Activated CD8-positive, alpha-beta T cell treated with anti-CD3 and anti-CD28 coated beads, Interleukin-2, amount 10 ng/mL, durations not matched to agents 7 days and 5 days (primary cell): ENCODE results near the gene ATXN10. TPM values are rescaled to one million over a fixed set of nuclear protein-coding genes. Genes with fewer than 3 reads are reported as not detected.
"Not testable (repeated sequence)": the region's sequence is repeated elsewhere in the genome, so short reads cannot be mapped to it uniquely, and the experiment has no call there.

Experiments used
- ATAC-seq: fragments of 150-1000 bp; cut with Tn5 transposase; one replicate; pipeline ENCODE4 v1.10.0; 2021; ENCODE audit warnings: moderate library complexity
- CTCF ChIA-PET: fragments of 350-600 bp; sonication (Branson Sonifier 250); formaldehyde crosslinking; loops from one replicate; lab custom pipeline; 2021; ENCODE audit warnings: antibody characterized with exemption; lab: Charles Lee
- POLR2A ChIA-PET: fragments of 350-600 bp; sonication (Branson Sonifier 250); formaldehyde crosslinking; loops from one replicate; lab custom pipeline; 2021; ENCODE audit warnings: antibody characterized with exemption; lab: Charles Lee
- DNase-seq: peaks from one replicate; pipeline ENCODE4 v3.0.0-alpha.2; 2020
- H3K27ac Mint-ChIP-seq: one replicate; pipeline ENCODE4 v1.8.0; 2021; ENCODE audit warnings: mild to moderate bottlenecking, mixed read lengths
- H3K27me3 Mint-ChIP-seq: one replicate; pipeline ENCODE4 v1.8.0; 2021; ENCODE audit warnings: low read depth, mixed read lengths
- H3K36me3 Mint-ChIP-seq: one replicate; pipeline ENCODE4 v1.8.0; 2021; ENCODE audit warnings: low read depth, mixed read lengths
- H3K4me1 Mint-ChIP-seq: one replicate; pipeline ENCODE4 v1.8.0; 2021; ENCODE audit warnings: low read depth, mixed read lengths
- H3K4me3 Mint-ChIP-seq: one replicate; pipeline ENCODE4 v1.8.0; 2021; ENCODE audit warnings: mild to moderate bottlenecking, mixed read lengths
- H3K9me3 Mint-ChIP-seq: one replicate; pipeline ENCODE4 v1.8.0; 2022; ENCODE audit warnings: mixed read lengths; ENCODE audit not compliant: insufficient read depth
- total RNA-seq, 2 experiments: library from RNA; stranded (reverse); gene quantifications; one replicate each; pipeline ENCODE4 v1.2.3, GENCODE V29; 2021

ATXN10 gene
- total RNA-seq, 2 experiments from 2014 or later, result 106 to 114 TPM

DNA sequence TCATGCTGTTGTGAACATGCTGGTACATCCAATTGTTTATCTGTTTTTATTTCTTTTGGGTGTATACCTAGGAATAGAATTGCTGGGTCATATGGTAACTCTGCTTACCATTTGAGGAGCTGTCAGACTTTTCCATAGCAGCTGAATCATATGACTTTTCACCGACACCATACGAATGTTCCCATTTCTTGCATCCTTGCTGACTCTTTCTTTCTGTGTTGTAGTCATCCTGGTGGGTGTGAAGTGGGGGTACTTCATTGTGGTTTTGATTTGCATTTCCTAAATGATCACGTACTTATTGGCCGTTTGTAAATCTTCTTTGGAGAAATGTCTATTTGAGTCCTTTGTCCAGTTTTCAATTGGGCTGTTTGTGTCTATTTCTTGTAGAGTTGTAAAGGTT lies 26.5 kb downstream of the ATXN10 start:
- no peaks in the 10 kb centered on the region for H3K27me3 Mint-ChIP-seq

DNA sequence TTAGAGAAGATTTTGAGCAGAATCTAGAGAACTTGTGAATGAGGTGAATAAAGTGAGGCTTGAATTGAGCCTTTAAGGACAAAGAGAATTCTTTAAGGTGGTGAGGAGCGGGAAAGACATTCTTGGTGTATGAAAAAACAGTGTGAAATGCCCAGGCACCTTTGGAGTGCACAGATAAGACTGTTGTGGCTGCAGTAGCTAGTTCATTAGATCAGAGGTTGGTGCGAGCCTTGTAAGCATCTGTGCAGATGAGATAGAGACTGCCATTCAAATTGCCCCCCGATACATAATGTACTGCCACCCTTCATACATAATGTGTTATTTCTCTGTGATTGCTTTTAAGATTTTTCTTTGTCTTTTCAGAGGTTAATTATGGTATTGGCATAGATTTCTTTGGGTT lies 31.3 kb downstream of the ATXN10 start:
- ChIA-PET CTCF (no interaction called here), POLR2A (no interaction called here)
- H3K27ac Mint-ChIP-seq, result no peak overlapping the region
- no peaks in the 10 kb centered on the region for H3K9me3 Mint-ChIP-seq
- H3K27me3 Mint-ChIP-seq, result no peaks in the 10 kb centered on the region
- peaks cover 2% of the 10 kb centered on the region for H3K4me1 Mint-ChIP-seq
- ATAC-seq (no peak), DNase-seq (no peak)
- H3K36me3 Mint-ChIP-seq, result peaks cover 33% of the 10 kb centered on the region
- H3K4me3 Mint-ChIP-seq, result no peak overlapping the region

More for the DNA sequence above, 26.5 kb downstream of the ATXN10 start:
- Mint-ChIP-seq H3K4me1 (no peaks in the 10 kb centered on the region), H3K9me3 (no peaks in the 10 kb centered on the region), H3K27ac (no peak overlapping the region), H3K4me3 (no peak overlapping the region), H3K36me3 (peaks cover 29% of the 10 kb centered on the region)
- DNase-seq (no peak), ATAC-seq (no peak)
- POLR2A ChIA-PET, result no interaction called here
- CTCF ChIA-PET, result no interaction called here

GRCh38 chr22:45703758-45704157 lies 32.1 kb downstream of the ATXN10 start:
- Mint-ChIP-seq H3K27ac (no peak overlapping the region), H3K27me3 (no peaks in the 10 kb centered on the region), H3K36me3 (peaks cover 36% of the 10 kb centered on the region), H3K4me1 (peaks cover 6% of the 10 kb centered on the region), H3K9me3 (no peaks in the 10 kb centered on the region), H3K4me3 (no peak overlapping the region)
- ChIA-PET POLR2A (no interaction called here), CTCF (no interaction called here)
- DNase-seq (no peak), ATAC-seq (no peak)

GRCh38 chr22:45704648-45705047 lies 33.0 kb downstream of the ATXN10 start:
- no peak overlapping the region for H3K27ac Mint-ChIP-seq
- peaks cover 38% of the 10 kb centered on the region for H3K36me3 Mint-ChIP-seq
- H3K4me1 Mint-ChIP-seq, result peaks cover 14% of the 10 kb centered on the region
- DNase-seq (no peak), ATAC-seq (no peak)
- no peaks in the 10 kb centered on the region for H3K9me3 Mint-ChIP-seq
- ChIA-PET POLR2A (no interaction called here), CTCF (interaction anchor here (0.7 kb wide), 1 partner anchor 515 kb away, joined by 3 read pairs; no protein-coding TSS in a partner anchor)
- H3K4me3 Mint-ChIP-seq, result no peak overlapping the region
- no peaks in the 10 kb centered on the region for H3K27me3 Mint-ChIP-seq

DNA sequence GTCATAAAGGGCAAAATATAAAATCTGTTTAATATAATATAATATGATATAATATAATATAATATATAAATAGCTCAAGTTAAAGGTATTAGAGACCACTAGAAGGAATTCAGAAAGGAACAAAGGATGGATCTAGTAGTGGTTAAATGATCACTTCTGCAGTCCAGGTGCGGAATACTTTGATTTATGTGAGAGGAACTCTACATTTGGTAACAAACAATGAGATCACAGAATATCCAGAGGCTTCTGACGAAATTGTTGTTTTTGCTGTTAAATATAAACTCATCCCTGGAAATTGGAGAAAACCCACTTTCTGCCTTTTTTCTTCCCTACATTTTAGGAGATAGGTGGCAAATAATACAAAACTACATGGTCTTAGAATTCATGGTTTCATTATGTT lies 36.0 kb downstream of the ATXN10 start:
- ChIA-PET CTCF (no interaction called here), POLR2A (no interaction called here)
- Mint-ChIP-seq H3K4me3 (no peak overlapping the region), H3K4me1 (peaks cover 16% of the 10 kb centered on the region), H3K27ac (no peak overlapping the region), H3K36me3 (peaks cover 39% of the 10 kb centered on the region), H3K27me3 (no peaks in the 10 kb centered on the region), H3K9me3 (no peaks in the 10 kb centered on the region)
- DNase-seq (no peak), ATAC-seq (no peak)

DNA sequence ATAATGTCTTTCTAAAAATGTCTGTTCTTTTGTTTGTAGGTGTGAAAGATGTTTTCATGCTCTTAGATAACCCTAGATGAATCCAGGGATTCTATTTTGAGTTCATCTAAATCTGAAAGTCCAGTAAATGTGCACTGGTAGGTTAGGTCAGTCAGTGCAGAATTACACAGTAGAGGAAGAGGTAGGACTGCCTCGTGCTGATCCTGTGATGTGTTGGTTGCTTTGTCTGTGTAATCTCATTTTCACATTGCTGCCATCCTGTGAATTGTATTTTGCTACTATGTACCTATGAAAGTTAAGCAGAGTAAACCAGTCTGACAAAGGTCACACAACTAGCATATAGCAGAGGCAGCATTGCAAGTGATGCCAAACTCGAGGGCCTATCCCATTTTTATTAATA lies 36.5 kb downstream of the ATXN10 start:
- peaks cover 33% of the 10 kb centered on the region for H3K36me3 Mint-ChIP-seq
- POLR2A ChIA-PET, result no interaction called here
- H3K4me3 Mint-ChIP-seq, result no peak overlapping the region
- DNase-seq, result no peak
- CTCF ChIA-PET, result no interaction called here
- H3K27ac Mint-ChIP-seq, result no peak overlapping the region
- no peaks in the 10 kb centered on the region for H3K27me3 Mint-ChIP-seq
- no peak for ATAC-seq
- no peaks in the 10 kb centered on the region for H3K9me3 Mint-ChIP-seq
- H3K4me1 Mint-ChIP-seq, result peaks cover 16% of the 10 kb centered on the region

GRCh38 chr22:45709060-45709739 lies 37.6 kb downstream of the ATXN10 start:
- peaks cover 16% of the 10 kb centered on the region for H3K4me1 Mint-ChIP-seq
- H3K4me3 Mint-ChIP-seq, result no peak overlapping the region
- H3K27ac Mint-ChIP-seq, result no peak overlapping the region
- no peaks in the 10 kb centered on the region for H3K27me3 Mint-ChIP-seq
- ATAC-seq (no peak), DNase-seq (no peak)
- CTCF ChIA-PET, result no interaction called here
- POLR2A ChIA-PET, result no interaction called here
- peaks cover 26% of the 10 kb centered on the region for H3K36me3 Mint-ChIP-seq
- no peaks in the 10 kb centered on the region for H3K9me3 Mint-ChIP-seq

- H3K4me3 Mint-ChIP-seq, result no peak overlapping the region
- DNase-seq (no peak), ATAC-seq (no peak)
- H3K27me3 Mint-ChIP-seq, result no peaks in the 10 kb centered on the region
- H3K9me3 Mint-ChIP-seq, result no peaks in the 10 kb centered on the region
- peaks cover 23% of the 10 kb centered on the region for H3K36me3 Mint-ChIP-seq
- H3K27ac Mint-ChIP-seq, result no peak overlapping the region
- ChIA-PET POLR2A (no interaction called here), CTCF (no interaction called here)
- peaks cover 16% of the 10 kb centered on the region for H3K4me1 Mint-ChIP-seq
These were observed 38.2 kb downstream of the ATXN10 start for GRCh38 chr22:45709866-45710265.

- ATAC-seq (no peak), DNase-seq (no peak)
- H3K27ac Mint-ChIP-seq, result no peak overlapping the region
- no peaks in the 10 kb centered on the region for H3K9me3 Mint-ChIP-seq
- peaks cover 21% of the 10 kb centered on the region for H3K36me3 Mint-ChIP-seq
- POLR2A ChIA-PET, result no interaction called here
- peaks cover 16% of the 10 kb centered on the region for H3K4me1 Mint-ChIP-seq
- no peak overlapping the region for H3K4me3 Mint-ChIP-seq
- CTCF ChIA-PET, result no interaction called here
- no peaks in the 10 kb centered on the region for H3K27me3 Mint-ChIP-seq
These were observed 38.8 kb downstream of the ATXN10 start for GRCh38 chr22:45710469-45710868.

DNA sequence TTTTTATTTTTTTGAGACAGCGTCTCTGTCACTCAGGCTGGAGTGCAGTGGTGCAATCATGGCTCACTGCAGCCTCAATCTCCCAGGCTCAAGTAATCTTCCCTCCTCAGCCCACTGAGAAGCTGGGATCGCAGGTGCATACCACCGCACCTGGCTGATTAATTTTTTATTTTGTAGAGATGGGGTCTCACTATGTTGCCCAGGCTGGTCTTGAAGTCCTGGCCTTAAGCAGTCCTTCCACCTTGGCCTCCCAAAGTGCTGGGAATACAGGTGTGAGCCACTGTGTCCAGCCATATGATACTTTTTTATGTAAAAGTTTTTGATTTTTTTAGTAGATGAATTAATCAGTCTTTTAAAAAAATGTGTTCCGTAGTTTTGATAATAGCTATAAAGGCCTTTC lies 42.8 kb downstream of the ATXN10 start:
- H3K36me3 Mint-ChIP-seq, result peaks cover 23% of the 10 kb centered on the region
- POLR2A ChIA-PET, CTCF ChIA-PET: not testable (repeated sequence)

DNA sequence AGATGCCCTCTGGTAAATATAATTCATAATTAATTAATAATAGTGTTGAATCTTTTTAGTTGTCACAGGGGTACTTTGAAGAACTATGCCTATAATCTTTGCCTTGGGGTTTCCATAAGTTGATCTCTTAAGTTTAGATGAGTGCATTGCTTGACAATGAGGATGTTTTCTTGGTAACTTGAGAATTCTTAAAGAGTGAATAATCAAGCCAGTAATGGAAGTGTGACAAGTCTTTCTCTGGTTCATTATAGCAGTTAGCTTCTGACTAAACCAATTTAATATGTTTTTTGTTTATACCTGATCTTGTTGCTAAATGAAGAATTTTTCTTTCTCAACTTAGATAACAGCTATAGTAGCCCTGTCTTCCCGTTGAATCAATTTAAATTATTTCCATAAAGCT lies 46.2 kb downstream of the ATXN10 start:
- POLR2A ChIA-PET, result no interaction called here
- H3K4me3 Mint-ChIP-seq, result no peak overlapping the region
- no peak for ATAC-seq
- CTCF ChIA-PET, result no interaction called here
- no peaks in the 10 kb centered on the region for H3K27me3 Mint-ChIP-seq
- H3K27ac Mint-ChIP-seq, result no peak overlapping the region
- H3K36me3 Mint-ChIP-seq, result peaks cover 24% of the 10 kb centered on the region
- H3K4me1 Mint-ChIP-seq, result no peaks in the 10 kb centered on the region
- DNase-seq, result no peak
- H3K9me3 Mint-ChIP-seq, result no peaks in the 10 kb centered on the region

More for the DNA sequence above, 42.8 kb downstream of the ATXN10 start:
- not testable (repeated sequence) for H3K27me3 Mint-ChIP-seq, H3K4me3 Mint-ChIP-seq, H3K27ac Mint-ChIP-seq, ATAC-seq, H3K9me3 Mint-ChIP-seq, DNase-seq, H3K4me1 Mint-ChIP-seq

DNA sequence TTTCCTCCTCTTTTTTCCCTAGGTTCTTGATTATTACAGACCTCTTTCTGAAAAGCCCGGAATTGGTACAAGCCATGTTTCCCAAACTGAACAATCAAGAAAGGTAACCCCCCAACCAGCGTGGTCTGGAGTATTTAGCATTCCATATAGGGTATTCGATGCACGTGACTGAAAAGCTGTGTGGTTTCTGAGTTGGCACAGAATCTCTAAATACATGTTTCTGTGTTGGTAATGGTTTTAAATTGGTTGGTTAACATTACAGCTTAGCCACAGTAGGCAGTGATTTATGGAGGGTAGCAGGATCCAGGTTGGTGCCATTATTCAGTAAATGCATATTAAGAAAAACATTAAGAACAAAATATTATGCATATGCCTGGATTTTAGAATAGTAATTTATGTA lies 46.8 kb downstream of the ATXN10 start:
- no peak overlapping the region for H3K4me3 Mint-ChIP-seq
- H3K27me3 Mint-ChIP-seq, result no peaks in the 10 kb centered on the region
- peaks cover 24% of the 10 kb centered on the region for H3K36me3 Mint-ChIP-seq
- no peaks in the 10 kb centered on the region for H3K9me3 Mint-ChIP-seq
- ATAC-seq, result no peak
- H3K27ac Mint-ChIP-seq, result no peak overlapping the region
- CTCF ChIA-PET, result no interaction called here
- H3K4me1 Mint-ChIP-seq, result peaks cover 4% of the 10 kb centered on the region
- DNase-seq, result no peak
- POLR2A ChIA-PET, result no interaction called here
